Left ventricle myocardium superior (tissue), 1 donor: Measurements from ENCODE around the gene SYNCRIP. TPM values are rescaled to one million over a fixed set of nuclear protein-coding genes. Genes with fewer than 3 reads are reported as not detected.
A peak's percentile ranks its signal among the peaks of the same experiment; 100 is the strongest.
"Not testable (repeated sequence)": the region's sequence is repeated elsewhere in the genome, so short reads cannot be mapped to it uniquely, and the experiment has no call there.

ENCODE experiments used
- ATAC-seq: fragments of 200-7000 bp; cut with Tn5 transposase; one replicate; pipeline ENCODE4 v1.9.1; 2020; ENCODE audit warnings: mild to moderate bottlenecking, moderate library complexity
- DNase-seq: peaks from one replicate; pipeline ENCODE4 v3.0.0-alpha.2; 2020
- intact Hi-C: fragments of 100-400 bp; cut with micrococcal nuclease; formaldehyde crosslinking; loops from one replicate; pipeline ENCODE4 v1.11.0; 2022
- total RNA-seq: library from RNA; stranded (reverse); fragmentation: NEBNext Ultra II Directional; extraction: Animal tissue kit (Norgen Biotek cat#: 25700); gene quantifications from one replicate; pipeline ENCODE4 v1.2.1, GENCODE V29; 2021
- donor health status: DM: no; HTN: yes; CAD: no; lungs with severe emphysema.

The SYNCRIP gene
- total RNA-seq, 1 donor from 2014 or later, result 62.2 TPM

DNA sequence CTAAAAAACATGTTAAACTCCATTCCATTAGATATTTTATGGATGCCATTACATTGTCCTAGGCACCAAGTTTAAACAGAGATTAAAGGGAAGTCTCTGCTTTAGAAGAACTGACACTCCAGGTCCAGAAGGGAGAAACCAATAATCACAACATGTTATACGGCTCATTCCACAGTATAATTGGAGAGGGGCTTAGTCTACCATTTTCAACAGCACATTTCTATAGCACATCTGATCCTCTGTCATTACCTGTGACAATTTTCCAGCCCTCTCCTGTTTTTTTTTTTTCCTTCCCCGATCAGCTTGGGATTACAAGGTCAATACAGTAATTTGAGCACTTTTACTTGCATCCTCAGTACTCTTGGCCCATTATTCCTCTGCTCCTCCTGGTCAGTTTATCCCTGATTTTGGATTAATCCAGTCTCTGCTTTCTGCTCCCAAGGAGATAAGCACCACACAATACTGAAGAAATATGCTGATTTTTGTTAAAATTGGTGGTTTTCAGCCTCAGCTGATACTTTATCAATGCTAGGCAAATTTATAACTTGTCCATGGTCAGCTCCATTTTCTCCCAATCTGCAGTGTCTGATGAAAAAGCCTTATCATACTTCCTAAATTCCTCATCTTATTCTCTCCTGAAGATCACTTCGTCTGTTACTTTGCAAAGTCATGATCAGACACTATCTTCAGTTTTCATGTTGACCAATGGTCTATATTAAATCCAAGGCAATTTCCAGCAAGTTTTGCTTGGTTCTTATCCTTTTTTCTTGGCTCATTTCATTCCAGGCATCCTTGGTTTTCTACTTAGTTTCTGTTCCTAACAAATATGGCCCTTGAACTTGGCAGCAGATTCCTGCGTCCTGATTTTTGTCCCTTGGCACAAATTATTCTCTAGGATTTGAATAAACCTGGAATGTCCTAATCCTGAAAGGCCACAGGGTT is 30.8 kb upstream of the SYNCRIP start:
- ATAC-seq, result no peak
- intact Hi-C loops, result no loop called here

DNA sequence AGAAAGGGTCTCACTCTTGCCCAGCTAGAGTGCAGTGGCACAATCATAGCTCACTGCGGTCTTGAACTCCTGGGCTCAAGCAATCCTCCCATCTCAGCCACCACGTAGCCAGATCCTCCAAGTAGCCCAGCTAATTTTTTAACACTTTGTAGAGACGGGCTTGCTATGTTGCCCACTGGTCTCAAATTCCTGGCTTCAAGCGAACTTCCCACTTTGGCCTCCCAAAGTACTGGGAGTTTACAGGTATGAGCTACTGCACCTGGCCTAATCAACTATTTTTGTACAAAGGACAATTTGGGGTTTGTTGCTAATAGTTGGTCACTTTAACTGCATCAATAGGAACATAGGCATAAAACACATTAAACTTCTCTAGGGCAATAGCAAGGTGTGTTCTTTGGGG is 29.9 kb upstream of the SYNCRIP start:
- no peak for ATAC-seq
- intact Hi-C loops, result no loop called here
- DNase-seq, result no peak

More for the DNA sequence above, 30.8 kb upstream of the SYNCRIP start:
- no peak for DNase-seq

DNA sequence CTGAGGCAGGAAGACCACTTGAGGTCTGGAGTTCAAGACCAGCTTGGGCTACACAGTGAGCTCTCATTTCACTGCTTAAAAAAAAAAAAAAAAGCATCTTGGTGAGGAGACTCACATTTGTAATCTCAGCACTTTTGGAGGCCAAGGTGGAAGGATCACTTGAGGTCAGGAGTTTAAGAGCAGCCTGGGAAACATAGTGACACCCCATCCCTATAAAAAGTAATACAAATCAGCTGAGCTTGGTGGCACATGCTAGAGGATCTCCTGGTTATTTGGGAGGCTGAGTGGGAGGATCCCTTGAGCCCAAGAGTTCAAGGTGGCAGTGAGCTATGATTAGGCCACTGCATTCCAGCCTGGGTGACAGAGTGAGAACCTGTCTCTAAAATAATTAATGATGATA is 29.4 kb upstream of the SYNCRIP start:
- ATAC-seq, result no peak
- no peak for DNase-seq
- intact Hi-C loops, result no loop called here

DNA sequence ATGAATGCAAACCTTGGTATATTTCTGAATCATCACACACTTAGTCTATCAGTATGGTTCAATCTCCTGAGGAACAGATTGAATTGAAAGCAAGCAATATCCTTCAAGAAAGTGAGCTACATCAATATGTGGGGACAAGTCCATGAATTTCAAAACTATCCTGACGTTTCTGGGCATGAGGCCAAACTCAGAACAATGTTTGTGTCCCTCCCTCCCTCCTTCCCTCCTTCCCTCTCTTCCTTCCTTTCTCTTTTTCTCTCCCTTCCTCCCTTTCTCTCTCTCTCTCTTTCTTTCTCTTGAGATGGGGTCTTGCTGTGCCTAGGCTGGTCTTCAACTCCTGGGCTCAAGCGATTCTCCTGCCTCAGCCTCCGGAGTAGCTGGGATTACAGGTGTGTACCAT is 27.9 kb upstream of the SYNCRIP start:
- intact Hi-C loops, result no loop called here
- DNase-seq, result no peak
- peak; percentile 28 for ATAC-seq

DNA sequence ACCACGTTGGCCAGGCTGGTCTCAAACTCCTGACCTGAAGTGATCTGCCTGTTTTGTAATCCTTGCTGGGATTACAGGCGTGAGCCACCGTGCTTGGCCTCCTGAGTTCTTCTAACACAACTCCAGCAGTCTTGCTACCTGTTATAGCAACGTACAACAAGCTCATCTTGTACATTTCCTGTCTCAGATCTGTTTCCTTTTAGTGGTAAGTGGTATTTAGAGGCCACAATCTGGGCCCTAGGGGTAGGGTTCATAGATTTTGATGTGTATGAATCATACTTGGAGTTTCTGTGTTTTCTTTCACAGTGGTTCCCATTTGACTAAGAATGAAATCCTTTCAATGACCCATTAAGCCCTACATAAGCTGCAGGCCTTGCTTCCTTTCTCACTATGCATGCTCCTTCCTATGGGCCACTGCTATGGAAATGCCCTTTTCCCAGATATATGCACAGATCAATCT is 27.1 kb upstream of the SYNCRIP start:
- ATAC-seq (no peak), DNase-seq (no peak)
- intact Hi-C loops, result no loop called here

DNA sequence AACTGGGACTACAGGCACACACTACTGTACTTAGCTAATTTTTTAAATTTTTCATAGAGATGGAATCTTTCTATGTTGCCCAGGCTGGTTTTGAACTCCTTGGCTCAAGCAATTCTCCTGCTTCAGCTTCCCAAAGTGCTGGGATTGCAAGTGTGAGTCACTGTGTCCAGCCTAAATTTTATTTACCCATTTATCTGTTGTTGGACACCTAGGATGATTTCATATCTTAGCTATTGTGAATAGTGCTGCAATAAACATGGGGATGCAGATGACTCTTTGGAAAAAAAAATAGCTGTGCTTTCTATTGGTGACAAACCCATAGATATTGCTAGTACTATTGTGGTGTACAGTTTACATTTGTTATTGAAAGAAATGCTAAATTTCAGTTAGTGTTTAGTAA is 19.6 kb upstream of the SYNCRIP start:
- DNase-seq, result no peak
- ATAC-seq, result no peak
- intact Hi-C loops, result no loop called here

DNA sequence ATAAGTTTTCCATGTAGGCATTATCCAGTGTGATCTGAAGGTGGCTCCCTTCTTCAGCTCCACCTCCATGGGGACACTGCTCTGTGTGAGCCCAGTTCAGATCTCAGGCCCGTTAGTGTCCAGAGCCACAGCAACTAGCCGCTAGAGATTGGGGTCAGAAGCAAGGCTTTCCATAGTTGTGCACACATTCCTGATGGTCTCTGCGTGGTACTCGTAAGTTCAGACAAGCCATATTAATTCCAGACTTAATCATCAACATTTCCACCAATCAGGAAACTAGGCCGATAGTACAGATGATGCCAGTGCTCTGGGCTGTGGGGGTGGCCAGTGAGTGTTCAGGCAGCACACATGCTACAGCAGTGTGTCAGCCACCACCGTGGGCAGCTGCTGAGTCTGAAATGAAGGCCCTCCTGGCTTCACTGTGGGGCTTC is 17.5 kb upstream of the SYNCRIP start:
- DNase-seq (no peak), ATAC-seq (no peak)
- intact Hi-C loops, result no loop called here

DNA sequence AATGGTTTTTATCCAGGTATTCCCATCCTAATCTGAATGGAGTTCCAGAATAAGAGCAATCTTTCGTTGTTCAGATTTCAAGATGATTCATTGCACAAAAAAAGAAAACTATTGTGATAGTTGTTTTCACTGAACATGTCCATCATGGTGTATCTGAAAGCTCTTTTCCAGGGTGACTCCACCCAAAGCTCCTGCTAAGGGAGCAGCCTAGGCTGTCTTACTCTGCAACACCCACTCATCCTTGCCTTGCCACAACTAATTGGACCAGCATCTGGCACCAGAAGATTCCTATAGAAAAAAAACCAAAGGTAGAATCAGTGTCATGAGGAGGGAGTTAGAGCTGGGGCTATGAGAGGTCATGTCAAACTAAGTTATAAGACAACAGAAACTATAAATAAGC is 7.9 kb upstream of the SYNCRIP start:
- intact Hi-C loops, result no loop called here
- ATAC-seq (no peak), DNase-seq (no peak)

DNA sequence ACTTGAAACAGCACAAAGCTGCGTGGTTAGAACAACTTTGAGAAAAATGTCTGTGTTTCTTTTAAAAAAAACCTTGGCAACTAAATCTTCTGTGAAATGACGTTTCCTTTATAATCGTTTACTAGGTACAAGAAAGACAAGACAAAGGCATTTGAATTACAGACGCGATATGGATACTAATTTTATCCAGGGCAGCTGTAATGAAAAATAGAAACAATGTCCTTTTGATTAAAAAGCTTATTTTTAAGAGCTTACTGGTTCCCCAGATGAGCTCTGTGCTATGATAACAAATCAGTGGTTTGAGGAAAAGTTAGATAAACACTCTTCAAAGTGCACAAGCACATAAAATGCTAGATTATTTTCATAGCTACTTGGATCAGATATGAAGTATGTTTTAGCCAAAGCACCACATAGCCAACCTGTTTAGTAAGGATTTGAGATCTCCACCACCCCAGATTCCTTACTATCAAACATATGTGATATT is 1.6 kb upstream of the SYNCRIP start:
- intact Hi-C loops, result loop anchor here (5.0 kb wide), 1 partner anchor 33 kb away; no protein-coding TSS in a partner anchor
- no peak for DNase-seq
- ATAC-seq, result no peak

DNA sequence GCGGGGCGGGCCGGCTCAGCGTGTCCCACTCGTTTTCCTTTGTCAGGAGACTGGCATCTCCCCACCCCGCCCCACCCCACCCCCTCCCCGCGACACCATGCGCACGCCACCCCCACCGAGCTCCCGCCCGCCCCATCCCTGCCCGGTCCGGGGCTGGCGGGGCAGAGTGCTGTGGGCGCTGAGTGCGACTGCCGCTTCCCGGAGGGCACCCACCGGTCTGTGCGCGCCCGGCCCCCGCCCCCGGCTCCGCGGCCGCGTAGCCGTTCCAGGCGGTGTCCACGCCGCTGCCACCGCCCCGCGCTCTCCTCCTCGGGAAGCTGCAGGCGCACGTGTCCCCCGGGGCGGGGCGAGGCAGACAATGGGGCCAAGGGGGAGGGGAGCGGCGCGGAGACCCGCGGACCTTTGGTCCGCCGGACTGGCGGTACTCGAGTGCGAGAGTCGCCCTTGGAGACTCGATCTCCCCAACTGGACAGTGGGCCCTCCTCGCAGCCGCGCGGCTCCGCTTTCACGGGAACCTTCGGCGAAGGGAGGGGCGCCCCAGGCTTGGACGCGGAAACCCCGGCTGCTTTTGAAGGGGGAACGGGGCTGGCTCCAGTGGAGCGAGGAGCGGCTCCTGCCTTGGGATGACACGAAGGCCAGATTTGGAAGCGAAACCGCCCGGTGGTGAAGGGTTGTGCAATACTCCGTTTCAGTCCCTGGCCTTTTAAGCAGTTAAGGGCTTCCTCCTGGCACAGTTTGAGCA is 1.0 kb upstream of the SYNCRIP start:
- intact Hi-C loops, result loop anchor here (5.0 kb wide), 1 partner anchor 34 kb away; no protein-coding TSS in a partner anchor
- DNase-seq (peak; percentile 94), ATAC-seq (peak; percentile 76)

DNA sequence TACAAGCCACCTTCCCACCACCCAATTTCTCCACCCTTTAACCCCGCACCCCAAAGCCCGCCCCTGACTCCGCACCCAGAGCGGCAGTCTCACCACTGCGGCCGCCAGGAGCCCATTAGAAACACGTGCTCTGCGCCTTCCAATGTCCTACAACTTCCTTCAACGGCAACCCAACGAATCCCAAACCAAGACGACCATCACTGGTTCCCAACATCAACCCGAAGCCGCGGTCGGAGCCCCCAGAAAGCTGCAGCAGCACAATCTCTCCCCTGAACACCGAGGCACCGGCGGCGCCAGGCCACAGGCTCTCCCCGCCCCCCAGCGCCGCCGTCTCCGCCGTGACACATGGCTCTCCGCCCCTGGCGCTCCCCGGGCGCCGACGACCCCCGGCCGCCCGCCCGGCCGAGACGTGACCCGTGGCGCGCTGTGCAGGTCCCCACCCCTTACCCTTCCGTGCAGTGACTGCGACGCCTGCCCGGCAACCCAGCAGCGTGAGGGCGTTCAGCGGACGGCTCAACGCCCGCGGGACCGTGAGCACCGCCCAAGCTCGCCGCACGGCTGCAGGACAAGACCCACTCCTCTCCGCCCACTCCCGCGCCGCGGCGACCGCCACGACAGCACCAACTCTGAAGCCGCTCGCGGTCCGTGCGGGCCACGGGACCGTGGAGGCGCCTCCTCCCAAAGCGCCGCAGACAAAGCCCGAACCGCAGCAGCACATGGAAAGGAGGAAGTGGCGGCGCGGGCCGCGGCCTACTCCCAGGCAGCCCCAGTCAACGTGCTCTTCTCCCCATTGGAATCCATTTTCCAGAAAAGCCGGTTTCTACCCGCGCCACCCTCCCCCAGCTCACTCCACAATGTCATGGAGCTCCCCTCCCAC is 551 bp downstream of the SYNCRIP start:
- intact Hi-C loops, result loop anchor here (5.0 kb wide), 1 partner anchor 35 kb away; no protein-coding TSS in a partner anchor
- peak; percentile 76 for DNase-seq
- ATAC-seq, result peak; percentile 0

DNA sequence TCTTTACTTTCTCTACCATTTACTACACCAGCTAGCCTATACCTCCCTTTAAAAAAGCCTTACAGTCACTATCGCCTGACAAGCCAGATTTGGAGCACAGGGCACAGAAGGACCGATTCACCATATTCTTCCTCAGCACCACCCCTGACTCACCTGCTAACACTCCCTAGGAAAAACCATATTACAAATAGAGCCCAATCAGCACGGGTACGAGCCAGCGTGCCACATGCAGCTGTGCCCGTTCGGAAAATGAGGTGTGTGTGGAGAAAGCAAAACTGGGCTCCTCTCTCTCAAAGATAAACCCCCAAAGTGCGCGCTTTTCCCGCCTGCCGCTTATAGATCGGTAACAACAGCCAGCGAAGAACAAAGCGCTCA is 1.2 kb downstream of the SYNCRIP start:
- ATAC-seq, result no peak
- no peak for DNase-seq
- intact Hi-C loops, result loop anchor here (5.0 kb wide), 1 partner anchor 36 kb away; no protein-coding TSS in a partner anchor

DNA sequence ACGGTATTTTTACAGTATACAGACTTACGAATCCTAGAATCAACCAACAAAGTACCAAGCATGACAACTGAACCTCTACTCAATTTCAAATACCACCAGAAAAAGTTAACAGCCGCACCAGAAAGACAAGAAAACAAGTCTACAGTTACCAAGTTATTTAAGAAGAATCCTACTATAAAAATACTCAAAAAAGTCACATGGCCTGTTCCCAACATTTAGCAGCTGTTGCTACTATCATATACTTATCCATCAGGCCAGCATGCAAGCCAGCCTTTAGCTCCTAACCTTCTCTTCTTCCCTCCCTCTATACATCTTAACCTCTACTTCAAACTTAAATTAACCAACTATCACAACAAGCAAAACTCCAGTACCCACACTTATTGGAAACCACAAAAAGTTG is 1.9 kb downstream of the SYNCRIP start:
- intact Hi-C loops, result loop anchor here (5.0 kb wide), 1 partner anchor 36 kb away; no protein-coding TSS in a partner anchor
- no peak for DNase-seq
- ATAC-seq, result no peak

DNA sequence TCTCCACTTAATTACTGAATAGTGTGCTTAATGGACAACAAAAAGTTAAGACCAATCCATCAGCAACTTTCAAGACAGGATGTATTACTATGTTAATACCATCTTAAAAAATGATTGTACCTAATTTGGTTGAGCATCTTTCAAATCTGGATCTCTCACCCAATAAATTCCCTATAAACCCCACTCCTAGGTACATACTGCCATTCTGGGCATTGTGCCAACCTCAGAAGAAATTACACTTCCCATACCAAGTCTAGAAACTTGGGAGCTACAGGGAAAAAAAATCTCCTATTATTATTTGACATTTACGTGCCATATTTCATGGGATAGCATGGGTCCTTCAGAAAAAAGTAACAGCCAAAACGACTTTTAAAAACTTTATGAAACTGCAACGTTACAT is 5.1 kb downstream of the SYNCRIP start:
- no peak for ATAC-seq
- intact Hi-C loops, result no loop called here
- no peak for DNase-seq

DNA sequence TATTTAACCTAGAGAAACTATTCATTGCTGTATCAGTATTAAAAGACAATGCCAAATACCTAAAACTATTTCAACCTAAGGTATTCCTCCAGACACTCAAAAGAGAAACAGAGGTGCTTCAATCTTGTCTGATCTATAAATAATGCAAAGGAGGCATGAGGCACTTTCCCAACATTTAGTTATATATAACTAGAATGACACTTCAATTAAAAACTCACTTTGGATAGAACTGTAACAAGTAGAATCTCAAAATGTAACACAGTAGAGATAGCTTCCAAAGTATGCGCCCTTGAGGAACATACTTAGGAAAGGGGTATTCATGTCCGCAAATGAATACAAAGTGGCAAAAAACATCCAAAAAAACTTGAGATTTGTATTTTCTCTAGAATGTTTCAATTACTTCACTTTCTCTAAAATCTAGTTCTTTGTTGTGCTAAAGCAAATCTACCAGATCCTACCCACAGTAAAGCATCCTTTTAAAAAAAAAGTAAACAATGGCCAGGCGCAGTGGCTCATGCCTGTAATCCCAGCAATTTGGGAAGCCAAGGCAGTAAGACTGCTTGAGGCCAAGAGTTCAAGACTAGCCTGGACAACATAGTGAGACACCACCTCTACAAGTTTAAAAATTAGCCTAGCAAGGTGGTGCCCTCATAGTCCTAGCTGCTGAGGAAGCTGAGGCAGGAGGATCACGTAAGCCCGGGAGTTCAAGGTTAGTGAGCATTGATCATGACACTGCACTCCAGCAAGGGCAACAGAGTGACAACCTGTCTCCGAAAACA is 10.3 kb downstream of the SYNCRIP start:
- ATAC-seq, result no peak
- intact Hi-C loops, result no loop called here

DNA sequence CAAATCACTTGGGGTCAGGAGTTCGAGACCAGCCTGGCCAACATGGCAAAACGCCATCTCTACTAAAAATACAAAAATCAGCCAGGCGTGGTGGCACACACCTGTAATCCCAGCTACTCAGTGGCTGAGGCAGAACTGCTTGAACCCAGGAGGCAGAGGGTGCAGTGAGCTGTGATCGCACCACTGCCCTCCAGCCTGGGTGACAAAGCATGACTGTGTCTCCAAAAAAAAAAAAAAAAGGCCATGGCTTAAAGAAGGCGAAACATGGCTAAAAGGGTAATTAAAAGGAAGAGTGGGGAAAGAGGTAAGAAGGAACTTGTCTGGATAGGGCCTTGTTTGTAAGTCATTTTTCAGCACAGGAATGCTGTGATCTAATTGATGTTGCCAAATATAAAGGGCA is 11.6 kb downstream of the SYNCRIP start:
- peak; percentile 17 for ATAC-seq
- DNase-seq, intact Hi-C loops: not testable (repeated sequence)

More for the DNA sequence above, 10.3 kb downstream of the SYNCRIP start:
- DNase-seq, result no peak

DNA sequence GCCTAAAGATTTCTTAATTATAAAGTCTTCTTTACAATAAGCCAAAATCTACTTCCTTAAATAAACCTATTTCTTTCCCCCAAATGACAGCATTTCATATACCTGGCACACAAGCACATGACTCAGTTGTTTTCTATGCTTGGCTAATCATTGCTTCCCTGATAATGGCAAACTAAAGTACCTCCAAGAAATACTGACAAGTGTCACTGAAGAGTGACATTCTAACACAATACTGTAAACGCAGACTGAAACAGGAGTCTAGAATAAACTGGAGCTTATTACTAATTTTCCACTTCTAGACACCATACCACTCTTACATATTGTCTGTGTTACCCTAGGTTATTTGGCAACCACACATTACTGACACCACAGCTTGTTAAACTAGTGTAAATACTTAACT is 14.3 kb downstream of the SYNCRIP start:
- intact Hi-C loops, result no loop called here
- peak; percentile 44 for ATAC-seq

DNA sequence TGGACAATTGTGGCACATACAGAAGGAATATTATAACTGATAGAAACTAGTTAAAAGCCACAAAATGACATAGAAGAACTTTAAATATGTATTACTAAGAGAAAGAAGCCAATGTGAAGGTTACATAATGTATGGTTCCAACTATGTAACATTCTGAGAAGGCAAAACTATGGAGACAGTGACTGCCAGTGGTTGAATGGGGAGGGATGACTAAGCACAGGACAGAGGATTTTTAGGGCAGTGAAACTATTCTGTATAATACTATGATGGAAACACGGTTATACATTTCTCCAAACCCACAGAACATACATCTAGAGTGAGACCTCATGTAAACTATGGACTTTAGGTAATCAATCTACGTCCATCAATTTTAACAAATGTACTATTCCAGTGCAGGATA is 22.4 kb downstream of the SYNCRIP start:
- DNase-seq (no peak), ATAC-seq (no peak)
- intact Hi-C loops, result no loop called here

More for the DNA sequence above, 14.3 kb downstream of the SYNCRIP start:
- DNase-seq, result no peak
